ENCODE results near the gene CELF2. TPM values are rescaled to one million over a fixed set of nuclear protein-coding genes. Genes with fewer than 3 reads are reported as not detected.

CELF2 gene
- total and polyA plus RNA-seq, 2 donors from 2014 or later, result 1.7 to 39.2 TPM

DNA sequence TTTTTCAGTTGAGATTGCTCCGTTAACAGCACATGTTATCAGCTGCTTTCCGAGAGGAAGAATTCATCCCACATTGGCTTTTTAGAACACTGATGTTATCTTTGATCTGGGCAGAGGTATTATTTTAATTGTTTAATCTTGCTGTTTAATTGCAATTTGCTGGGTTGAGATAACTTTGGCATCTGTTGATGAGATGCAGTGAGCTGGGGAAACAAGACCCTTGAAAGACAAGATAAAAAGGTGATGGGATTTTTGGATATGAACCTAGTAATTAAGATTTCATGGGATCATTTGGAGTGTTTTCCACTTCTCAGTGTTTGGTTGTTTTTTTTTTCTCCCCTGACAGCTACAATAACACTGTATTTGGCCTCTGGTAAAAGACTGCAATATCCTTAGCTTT, 4.5 kb downstream of the CELF2 start:
- H3K36me3 ChIP-seq (ENCODE audit: control insufficient read depth in 2 of 3, insufficient read depth in 3 of 3, low read length in 3 of 3), result no peaks in the 10 kb centered on the region
- FAIRE-seq (no peak), DNase-seq (no peak)
- H3K9me3 ChIP-seq (ENCODE audit: control insufficient read depth in 2 of 3, insufficient read depth in 1 of 3, low read length in 3 of 3), result no peaks in the 10 kb centered on the region
- intact Hi-C loops (cut with DNase I), result no loop called here
- peaks cover 13% of the 10 kb centered on the region for H3K27me3 ChIP-seq (ENCODE audit: control insufficient read depth, insufficient read depth, low read length)
- no peak overlapping the region for H3K27ac ChIP-seq (ENCODE audit: low read depth in 2 of 2, low read length in 2 of 2)
- TF ChIP-seq, protein P1, sequence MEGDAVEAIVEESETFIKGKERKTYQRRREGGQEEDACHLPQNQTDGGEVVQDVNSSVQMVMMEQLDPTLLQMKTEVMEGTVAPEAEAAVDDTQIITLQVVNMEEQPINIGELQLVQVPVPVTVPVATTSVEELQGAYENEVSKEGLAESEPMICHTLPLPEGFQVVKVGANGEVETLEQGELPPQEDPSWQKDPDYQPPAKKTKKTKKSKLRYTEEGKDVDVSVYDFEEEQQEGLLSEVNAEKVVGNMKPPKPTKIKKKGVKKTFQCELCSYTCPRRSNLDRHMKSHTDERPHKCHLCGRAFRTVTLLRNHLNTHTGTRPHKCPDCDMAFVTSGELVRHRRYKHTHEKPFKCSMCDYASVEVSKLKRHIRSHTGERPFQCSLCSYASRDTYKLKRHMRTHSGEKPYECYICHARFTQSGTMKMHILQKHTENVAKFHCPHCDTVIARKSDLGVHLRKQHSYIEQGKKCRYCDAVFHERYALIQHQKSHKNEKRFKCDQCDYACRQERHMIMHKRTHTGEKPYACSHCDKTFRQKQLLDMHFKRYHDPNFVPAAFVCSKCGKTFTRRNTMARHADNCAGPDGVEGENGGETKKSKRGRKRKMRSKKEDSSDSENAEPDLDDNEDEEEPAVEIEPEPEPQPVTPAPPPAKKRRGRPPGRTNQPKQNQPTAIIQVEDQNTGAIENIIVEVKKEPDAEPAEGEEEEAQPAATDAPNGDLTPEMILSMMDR (IDR thresholded peaks at IDR 0.05; ENCODE audit: borderline replicate concordance, extremely low read depth, insufficient read depth), result no peak
- no peak overlapping the region for H3K9ac ChIP-seq (ENCODE audit: low read length in 3 of 3)
- peaks cover 0 to 4% (median 0%) of the 10 kb centered on the region in 3 donors for H3K4me1 ChIP-seq (ENCODE audit: control insufficient read depth in 2 of 3, insufficient read depth in 2 of 3, low read depth in 1 of 3, low read length in 3 of 3)
- H3K4me3 ChIP-seq (ENCODE audit: low read length in 3 of 3), result no peak overlapping the region

DNA sequence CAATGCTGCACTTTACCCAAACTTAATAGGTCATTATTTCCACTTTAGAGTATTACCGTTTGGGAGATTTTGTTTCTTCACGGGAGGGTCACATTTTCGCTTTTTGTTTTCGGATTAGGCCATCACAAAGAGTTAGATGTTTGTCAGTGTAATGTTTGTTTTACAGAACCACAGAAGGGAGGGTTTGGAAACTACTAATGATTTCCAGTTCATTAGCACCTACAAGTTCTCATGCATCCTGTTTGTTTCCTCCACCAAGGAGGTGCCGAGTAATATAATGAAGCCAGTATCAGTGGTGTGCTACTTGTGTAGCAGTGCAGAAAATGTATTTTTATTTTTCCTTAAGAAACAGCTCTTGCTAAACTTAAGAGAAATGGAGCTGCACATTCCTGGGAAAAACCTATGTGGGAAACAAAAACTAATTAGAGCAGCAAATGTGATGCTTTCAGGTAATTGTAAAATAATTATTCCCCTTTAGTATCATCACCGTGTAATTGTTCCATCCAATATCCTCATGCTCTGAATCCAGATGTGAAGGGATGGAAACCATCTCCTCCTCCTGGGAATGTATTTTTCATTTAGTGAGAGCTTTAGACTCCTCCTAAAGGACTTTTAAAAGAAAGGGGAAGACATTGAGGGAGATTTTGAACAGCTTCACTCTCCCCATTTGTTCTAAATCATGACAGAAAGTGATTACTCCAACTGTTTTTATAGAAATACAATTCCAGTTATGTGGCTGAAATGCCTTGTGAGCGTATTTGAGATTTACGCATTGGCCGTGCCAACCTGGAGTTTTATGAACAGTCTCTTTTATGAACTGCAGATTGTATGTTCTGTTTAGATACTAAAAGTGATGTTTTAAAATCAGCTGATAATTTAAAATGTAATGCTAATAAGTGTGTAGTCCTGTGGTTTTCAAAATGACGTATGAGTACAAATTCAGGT, 5.6 kb downstream of the CELF2 start:
- Histone ChIP-seq H3K4me3 (ENCODE audit: low read length in 3 of 3) (no peak overlapping the region), H3K36me3 (ENCODE audit: control insufficient read depth in 2 of 3, insufficient read depth in 3 of 3, low read length in 3 of 3) (no peaks in the 10 kb centered on the region), H3K9ac (ENCODE audit: low read length in 3 of 3) (no peak overlapping the region), H3K4me1 (ENCODE audit: control insufficient read depth in 2 of 3, insufficient read depth in 2 of 3, low read depth in 1 of 3, low read length in 3 of 3) (peaks cover 0 to 3% (median 0%) of the 10 kb centered on the region in 3 donors), H3K9me3 (ENCODE audit: control insufficient read depth in 2 of 3, insufficient read depth in 1 of 3, low read length in 3 of 3) (no peaks in the 10 kb centered on the region), H3K27me3 (ENCODE audit: control insufficient read depth, insufficient read depth, low read length) (peaks cover 12% of the 10 kb centered on the region), H3K27ac (ENCODE audit: low read depth in 2 of 2, low read length in 2 of 2) (no peak overlapping the region)
- intact Hi-C loops (cut with DNase I), result no loop called here
- FAIRE-seq, result no peak
- TF ChIP-seq, protein P1 (IDR thresholded peaks at IDR 0.05; ENCODE audit: borderline replicate concordance, extremely low read depth, insufficient read depth), result no peak
- no peak for DNase-seq

DNA sequence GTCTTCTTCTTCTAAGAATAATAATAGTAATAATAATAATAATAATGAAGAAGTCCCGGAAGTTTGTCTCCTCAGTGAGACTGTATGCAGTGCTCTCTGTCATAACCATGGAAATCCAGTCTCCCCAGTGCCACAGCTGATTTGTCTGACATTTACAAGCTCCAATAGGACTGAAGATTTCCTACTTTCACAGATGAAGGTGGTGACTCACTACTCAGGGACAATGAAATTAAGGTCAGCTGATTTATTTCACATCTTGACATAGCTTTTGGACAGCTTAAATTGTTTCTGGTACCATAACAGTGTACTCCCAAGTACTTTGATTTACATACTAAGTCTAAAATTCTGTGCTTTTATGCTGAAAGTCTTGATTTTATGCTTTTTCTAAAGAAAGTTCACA, 6.9 kb downstream of the CELF2 start:
- DNase-seq, result peak in 1 of 5 donors; percentile 32
- Histone ChIP-seq H3K4me1 (ENCODE audit: control insufficient read depth in 2 of 3, insufficient read depth in 2 of 3, low read depth in 1 of 3, low read length in 3 of 3) (no peaks in the 10 kb centered on the region), H3K36me3 (ENCODE audit: control insufficient read depth in 2 of 3, insufficient read depth in 3 of 3, low read length in 3 of 3) (no peaks in the 10 kb centered on the region), H3K27ac (ENCODE audit: low read depth in 2 of 2, low read length in 2 of 2) (no peak overlapping the region), H3K9ac (ENCODE audit: low read length in 3 of 3) (no peak overlapping the region), H3K9me3 (ENCODE audit: control insufficient read depth in 2 of 3, insufficient read depth in 1 of 3, low read length in 3 of 3) (no peaks in the 10 kb centered on the region), H3K27me3 (ENCODE audit: control insufficient read depth, insufficient read depth, low read length) (peaks cover 8% of the 10 kb centered on the region), H3K4me3 (ENCODE audit: low read length in 3 of 3) (no peak overlapping the region)
- no peak for FAIRE-seq
- intact Hi-C loops (cut with DNase I), result no loop called here
- TF ChIP-seq, protein P1 (IDR thresholded peaks at IDR 0.05; ENCODE audit: borderline replicate concordance, extremely low read depth, insufficient read depth), result no peak

All from kidney (tissue), 14 donors.